ENCODE results near the gene C5orf22.
"Not testable (repeated sequence)": the region's sequence is repeated elsewhere in the genome, so short reads cannot be mapped to it uniquely, and the experiment has no call there.

C5orf22 gene

GRCh38 chr5:31536873-31537272 is 4.8 kb downstream of the C5orf22 start:
- Histone ChIP-seq H3K36me3 (peaks cover 81% of the 10 kb centered on the region), H3K27me3 (ENCODE audit: insufficient read depth, low read depth, severe bottlenecking) (no peaks in the 10 kb centered on the region), H3K27ac (no peak overlapping the region), H3K9me3 (ENCODE audit: severe bottlenecking) (no peaks in the 10 kb centered on the region), H3K4me3 (ENCODE audit: low read depth, low read length) (no peak overlapping the region)
- no peak for DNase-seq
- TF ChIP-seq CTCF (IDR thresholded peaks at IDR 0.05; ENCODE audit: low read depth, low read length) = no peak

- Histone ChIP-seq H3K27ac (no peak overlapping the region), H3K4me3 (ENCODE audit: low read depth, low read length) (no peak overlapping the region), H3K27me3 (ENCODE audit: insufficient read depth, low read depth, severe bottlenecking) (no peaks in the 10 kb centered on the region), H3K9me3 (ENCODE audit: severe bottlenecking) (no peaks in the 10 kb centered on the region), H3K36me3 (peaks cover 84% of the 10 kb centered on the region)
- no peak for TF ChIP-seq CTCF (IDR thresholded peaks at IDR 0.05; ENCODE audit: low read depth, low read length)
- no peak for DNase-seq
These were observed 5.2 kb downstream of the C5orf22 start for GRCh38 chr5:31537349-31537748.

- Histone ChIP-seq H3K4me3 (ENCODE audit: low read depth, low read length) (no peak overlapping the region), H3K27ac (no peak overlapping the region), H3K36me3 (peaks cover 87% of the 10 kb centered on the region), H3K27me3 (ENCODE audit: insufficient read depth, low read depth, severe bottlenecking) (no peaks in the 10 kb centered on the region), H3K9me3 (ENCODE audit: severe bottlenecking) (no peaks in the 10 kb centered on the region)
- no peak for TF ChIP-seq CTCF (IDR thresholded peaks at IDR 0.05; ENCODE audit: low read depth, low read length)
- no peak for DNase-seq
These were observed 5.8 kb downstream of the C5orf22 start for GRCh38 chr5:31537851-31538250.

GRCh38 chr5:31549114-31549513 is 17.0 kb downstream of the C5orf22 start:
- H3K36me3 ChIP-seq = peaks cover 79% of the 10 kb centered on the region
- H3K4me3 ChIP-seq (ENCODE audit: low read depth, low read length); DNase-seq; H3K9me3 ChIP-seq (ENCODE audit: severe bottlenecking); H3K27ac ChIP-seq; H3K27me3 ChIP-seq (ENCODE audit: insufficient read depth, low read depth, severe bottlenecking): not testable (repeated sequence)

- Histone ChIP-seq H3K4me3 (ENCODE audit: low read depth, low read length) (no peak overlapping the region), H3K27ac (no peak overlapping the region; the same call in 1 of the 2 replicates), H3K36me3 (peaks cover 72% of the 10 kb centered on the region), H3K27me3 (ENCODE audit: insufficient read depth, low read depth, severe bottlenecking) (no peaks in the 10 kb centered on the region), H3K9me3 (ENCODE audit: severe bottlenecking) (no peaks in the 10 kb centered on the region)
- no peak for DNase-seq
- TF ChIP-seq CTCF (IDR thresholded peaks at IDR 0.05; ENCODE audit: low read depth, low read length) = no peak
These were observed 19.8 kb downstream of the C5orf22 start for GRCh38 chr5:31551878-31552277.

- no peak for DNase-seq
- Histone ChIP-seq H3K27me3 (ENCODE audit: insufficient read depth, low read depth, severe bottlenecking) (no peaks in the 10 kb centered on the region), H3K36me3 (peaks cover 55% of the 10 kb centered on the region)
These were observed 21.8 kb downstream of the C5orf22 start for GRCh38 chr5:31553863-31554262.

More at GRCh38 chr5:31553863-31554262, 21.8 kb downstream of the C5orf22 start:
- no peaks in the 10 kb centered on the region for H3K9me3 ChIP-seq (ENCODE audit: severe bottlenecking)
- TF ChIP-seq CTCF (IDR thresholded peaks at IDR 0.05; ENCODE audit: low read depth, low read length) = no peak
- no peak overlapping the region for H3K4me3 ChIP-seq (ENCODE audit: low read depth, low read length)
- H3K27ac ChIP-seq = no peak overlapping the region
